ENCODE results near the gene DCTN5.
A peak's percentile ranks its signal among the peaks of the same experiment; 100 is the strongest.

The DCTN5 gene

GRCh38 chr16:23663918-23664317 is 22.7 kb downstream of the DCTN5 start:
- peak; percentile 23 for DNase-seq (ENCODE audit: low read depth)

- no peak for DNase-seq (ENCODE audit: low read depth)
These were observed 25.5 kb downstream of the DCTN5 start for GRCh38 chr16:23666571-23667354.

GRCh38 chr16:23667355-23667659 is 26.0 kb downstream of the DCTN5 start:
- no peak for DNase-seq (ENCODE audit: low read depth)

GRCh38 chr16:23668225-23668624 is 27.0 kb downstream of the DCTN5 start:
- DNase-seq (ENCODE audit: low read depth) = no peak

- no peak for DNase-seq (ENCODE audit: low read depth)
These were observed 27.6 kb downstream of the DCTN5 start for GRCh38 chr16:23668873-23669272.

- peak; percentile 88 for DNase-seq (ENCODE audit: low read depth)
These were observed 29.0 kb downstream of the DCTN5 start for GRCh38 chr16:23670137-23670776.

- no peak for DNase-seq (ENCODE audit: low read depth)
These were observed 32.8 kb downstream of the DCTN5 start for GRCh38 chr16:23673971-23674614.

GRCh38 chr16:23676924-23677480 is 35.7 kb downstream of the DCTN5 start:
- DNase-seq (ENCODE audit: low read depth) = no peak

- DNase-seq (ENCODE audit: low read depth) = peak; percentile 91
These were observed 37.4 kb downstream of the DCTN5 start, which contains the start of gene PLK1 for GRCh38 chr16:23678430-23679273. Gene PLK1 (plus strand): TSS chr16:23678889. CDS start chr16:23678933, 44 bp downstream.

- peak; percentile 59 for DNase-seq (ENCODE audit: low read depth)
These were observed 38.2 kb downstream of the DCTN5 start for GRCh38 chr16:23679274-23679985.

GRCh38 chr16:23679986-23680336 is 38.7 kb downstream of the DCTN5 start:
- DNase-seq (ENCODE audit: low read depth) = no peak

GRCh38 chr16:23682181-23682580 is 40.9 kb downstream of the DCTN5 start:
- DNase-seq (ENCODE audit: low read depth) = peak; percentile 66

- no peak for DNase-seq (ENCODE audit: low read depth)
These were observed 42.2 kb downstream of the DCTN5 start for GRCh38 chr16:23683487-23683886.

- no peak for DNase-seq (ENCODE audit: low read depth)
These were observed 46.0 kb downstream of the DCTN5 start for GRCh38 chr16:23687034-23687808.

GRCh38 chr16:23689442-23690187 is 48.3 kb downstream of the DCTN5 start:
- DNase-seq (ENCODE audit: low read depth) = no peak

GRCh38 chr16:23690771-23691482 is 49.7 kb downstream of the DCTN5 start:
- no peak for DNase-seq (ENCODE audit: low read depth)

- peak; percentile 34 for DNase-seq (ENCODE audit: low read depth)
These were observed 50.4 kb downstream of the DCTN5 start for GRCh38 chr16:23691483-23692189.

- DNase-seq (ENCODE audit: low read depth) = no peak
These were observed 51.0 kb downstream of the DCTN5 start for GRCh38 chr16:23692190-23692837.
